Thoracic aorta endothelial cell (primary cell): ENCODE data around the gene NELFE. TPM values are rescaled to one million over a fixed set of nuclear protein-coding genes. Genes with fewer than 3 reads are reported as not detected.

Experiments
- small RNA-seq: library from RNA; depleted of rRNA; stranded (forward); fragments of <200 nt; gene quantifications from one replicate; pipeline ENCODE3, GENCODE V24; 2012
- total RNA-seq: library from RNA; depleted of rRNA; stranded (reverse); fragments of >200 nt; gene quantifications from 2 replicates; pipeline ENCODE4 v1.2.3, GENCODE V29; 2012

The NELFE gene, protein sequence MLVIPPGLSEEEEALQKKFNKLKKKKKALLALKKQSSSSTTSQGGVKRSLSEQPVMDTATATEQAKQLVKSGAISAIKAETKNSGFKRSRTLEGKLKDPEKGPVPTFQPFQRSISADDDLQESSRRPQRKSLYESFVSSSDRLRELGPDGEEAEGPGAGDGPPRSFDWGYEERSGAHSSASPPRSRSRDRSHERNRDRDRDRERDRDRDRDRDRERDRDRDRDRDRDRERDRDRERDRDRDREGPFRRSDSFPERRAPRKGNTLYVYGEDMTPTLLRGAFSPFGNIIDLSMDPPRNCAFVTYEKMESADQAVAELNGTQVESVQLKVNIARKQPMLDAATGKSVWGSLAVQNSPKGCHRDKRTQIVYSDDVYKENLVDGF
- total RNA-seq, result 99.7 and 101 TPM in 2 replicates

DNA sequence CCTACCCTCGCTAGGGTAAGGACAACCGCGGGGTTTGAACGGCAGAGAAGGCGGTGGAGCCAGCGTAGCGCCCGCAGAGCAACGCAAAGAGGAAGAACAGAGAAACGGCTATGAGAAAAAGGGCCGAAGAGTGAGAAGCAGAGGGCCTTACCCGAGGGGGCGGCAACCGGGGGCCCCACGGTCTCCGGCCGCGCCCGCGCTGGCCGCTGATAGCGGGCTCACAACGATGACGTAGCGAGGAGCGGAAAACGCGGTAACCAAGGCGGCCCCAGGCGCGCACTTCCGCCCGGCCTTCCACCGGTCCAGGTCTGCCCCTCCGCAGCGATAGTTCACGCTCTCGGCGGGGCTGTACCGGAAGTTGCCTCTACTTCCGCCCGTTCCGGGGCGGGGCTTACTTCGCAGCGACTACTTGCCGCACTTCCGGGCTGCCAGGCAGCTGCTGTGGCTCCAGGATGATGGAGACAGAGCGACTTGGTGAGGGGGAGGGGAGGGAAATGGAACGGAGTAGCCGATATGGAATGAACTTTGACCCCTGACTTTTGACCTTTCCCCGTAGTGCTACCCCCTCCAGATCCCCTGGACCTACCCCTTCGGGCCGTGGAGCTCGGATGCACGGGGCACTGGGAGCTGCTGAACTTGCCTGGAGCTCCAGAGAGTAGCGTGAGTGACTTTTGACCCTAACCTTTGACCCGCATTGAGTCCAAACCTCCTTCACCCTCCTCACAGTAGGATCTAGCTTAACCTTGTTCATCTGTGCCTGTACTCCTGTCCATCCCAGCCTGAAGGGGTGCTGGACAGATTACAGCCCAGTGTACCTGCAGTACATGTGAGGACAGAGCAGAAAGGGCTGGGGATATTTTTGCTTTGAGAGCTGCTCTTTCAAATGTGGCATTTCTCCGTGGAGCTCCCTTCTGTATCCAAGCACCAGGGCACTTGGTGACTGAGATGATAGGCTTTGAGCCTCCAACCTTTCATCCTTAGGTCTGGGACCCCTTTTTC is at the start of gene NELFE, which contains the start of gene SKIC2:
TSS of gene NELFE (minus strand) at position 231 of the 999 bp plus-strand sequence. CDS start 525 bp downstream, outside the sequence.
TSS of gene SKIC2 (plus strand) at position 435 of the 999 bp plus-strand sequence. CDS start at position 453, 18 bp downstream.

GRCh38 chr6:31981744-31982143 is 23.0 kb upstream of the NELFE start, which contains the start of gene C4A:
C4A (plus strand) TSS chr6:31982057; CDS start chr6:31982108, 51 bp downstream.

DNA sequence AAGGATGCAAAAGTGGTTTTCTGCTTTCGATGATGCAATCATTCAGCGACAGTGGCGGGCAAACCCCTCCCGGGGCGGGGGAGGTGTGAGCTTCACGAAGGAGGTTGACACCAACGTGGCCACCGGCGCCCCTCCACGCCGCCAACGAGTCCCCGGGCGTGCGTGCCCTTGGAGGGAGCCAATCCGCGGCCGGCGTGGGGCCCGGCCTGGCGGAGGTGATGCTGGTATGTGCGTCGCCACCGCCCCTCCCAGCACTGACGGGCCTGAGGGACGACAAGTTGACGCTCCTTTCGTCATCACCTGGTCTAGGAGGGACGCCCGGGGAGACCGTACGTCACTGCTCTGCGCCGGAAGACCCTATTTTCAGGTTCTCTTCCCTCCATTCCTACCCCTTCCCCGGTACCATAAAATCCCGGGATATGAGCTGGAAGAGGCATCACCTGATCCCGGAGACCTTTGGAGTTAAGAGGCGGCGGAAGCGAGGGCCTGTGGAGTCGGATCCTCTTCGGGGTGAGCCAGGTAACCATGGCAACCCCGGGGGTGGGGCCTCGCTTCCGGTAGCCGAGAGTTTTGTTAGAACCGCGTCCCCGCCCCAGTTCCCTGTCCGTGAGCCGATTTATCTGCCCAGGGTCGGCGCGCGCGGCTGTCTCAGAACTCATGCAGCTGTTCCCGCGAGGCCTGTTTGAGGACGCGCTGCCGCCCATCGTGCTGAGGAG is 13.4 kb upstream of the NELFE start, which contains the start of gene DXO:
TSS of gene DXO (minus strand) at position 146 of the 716 bp plus-strand sequence. CDS start 463 bp downstream, outside the sequence.

GRCh38 chr6:31945507-31946369 is 13.0 kb downstream of the NELFE start, which contains the start of gene CFB:
CFB (plus strand) TSS chr6:31946095; CDS start chr6:31946222, 127 bp downstream.

GRCh38 chr6:31927242-31927862 is 31.4 kb downstream of the NELFE start, which contains the start of gene C2:
C2 (plus strand) TSS chr6:31927717; CDS start chr6:31927753, 36 bp downstream.

Small RNAs within 50 kb of the gene (small RNA-seq; reads per million reads assigned to genes)
- gene AL645922.1, result not detected

Other genes starting within 250 kb of the NELFE start
- gene LY6G6D, start 243.6 kb downstream of the NELFE start, total RNA-seq, result not detected in 2 replicates
- gene LY6G6C, start 237.2 kb downstream of the NELFE start, total RNA-seq, result not detected in 2 replicates
- not detected in 2 replicates for gene MPIG6B, start 235.6 kb downstream of the NELFE start, total RNA-seq
- 35.2 and 44.4 TPM in 2 replicates for gene DDAH2, start 229.7 kb downstream of the NELFE start, total RNA-seq
- gene CLIC1, start 222.4 kb downstream of the NELFE start, total RNA-seq, result 650 and 798 TPM in 2 replicates
- gene MSH5, start 219.0 kb downstream of the NELFE start, total RNA-seq, result 18.6 and 30.9 TPM in 2 replicates
- gene SAPCD1, start 196.3 kb downstream of the NELFE start, total RNA-seq, result 0.66 and 1.6 TPM in 2 replicates
- 0.27 and 0.29 TPM in 2 replicates for gene VWA7, start 181.6 kb downstream of the NELFE start, total RNA-seq
- gene VARS1, start 163.2 kb downstream of the NELFE start, total RNA-seq, result 80.2 and 96.9 TPM in 2 replicates
- gene LSM2, start 152.0 kb downstream of the NELFE start, total RNA-seq, result 51.3 and 55.1 TPM in 2 replicates
- 0.40 and 0.57 TPM in 2 replicates for gene HSPA1L, start 143.7 kb downstream of the NELFE start, total RNA-seq
- 35.1 and 75.0 TPM in 2 replicates for gene HSPA1A, start 143.4 kb downstream of the NELFE start, total RNA-seq
- 26.1 and 97.3 TPM in 2 replicates for gene HSPA1B, start 131.2 kb downstream of the NELFE start, total RNA-seq
- 43.5 and 45.3 TPM in 2 replicates for gene NEU1, start 96.2 kb downstream of the NELFE start, total RNA-seq
- gene SLC44A4, start 80.0 kb downstream of the NELFE start, total RNA-seq, result 0.13 and 0.65 TPM in 2 replicates
- 34.0 and 40.5 TPM in 2 replicates for gene EHMT2, start 61.3 kb downstream of the NELFE start, total RNA-seq
- gene ZBTB12, start 56.9 kb downstream of the NELFE start, total RNA-seq, result 1.1 and 1.3 TPM in 2 replicates
- gene C2, start 31.3 kb downstream of the NELFE start, total RNA-seq, result not detected in 2 replicates
- 1.3 TPM in 2 replicates for gene CFB, start 12.9 kb downstream of the NELFE start, total RNA-seq
- 38.3 and 43.7 TPM in 2 replicates for gene SKIC2, start 204 bp upstream of the NELFE start, total RNA-seq
- 13.2 and 14.2 TPM in 2 replicates for gene DXO, start 13.2 kb upstream of the NELFE start, total RNA-seq
- 0.86 and 1.6 TPM in 2 replicates for gene C4A, start 23.1 kb upstream of the NELFE start, total RNA-seq
- 0.43 and 1.9 TPM in 2 replicates for gene C4B, start 55.8 kb upstream of the NELFE start, total RNA-seq
- not detected in 2 replicates for gene CYP21A2, start 79.4 kb upstream of the NELFE start, total RNA-seq
- gene TNXB, start 150.4 kb upstream of the NELFE start, total RNA-seq, result 0.13 and 2.1 TPM in 2 replicates
- gene ATF6B, start 169.3 kb upstream of the NELFE start, total RNA-seq, result 33.1 and 38.4 TPM in 2 replicates
- 5.2 and 6.7 TPM in 2 replicates for gene FKBPL, start 171.3 kb upstream of the NELFE start, total RNA-seq
- gene PRRT1, start 193.0 kb upstream of the NELFE start, total RNA-seq, result 0.14 TPM in 1 of 2 replicates, not detected in the other
- 32.7 and 42.2 TPM in 2 replicates for gene PPT2, start 195.2 kb upstream of the NELFE start, total RNA-seq
- gene EGFL8, start 205.6 kb upstream of the NELFE start, total RNA-seq, result 1.1 and 1.2 TPM in 2 replicates
- gene AGPAT1, start 217.1 kb upstream of the NELFE start, total RNA-seq, result 17.3 and 24.0 TPM in 2 replicates
- gene RNF5, start 219.4 kb upstream of the NELFE start, total RNA-seq, result 28.9 and 42.6 TPM in 2 replicates
- gene AGER, start 225.3 kb upstream of the NELFE start, total RNA-seq, result 0.27 and 0.36 TPM in 2 replicates
- gene PBX2, start 231.2 kb upstream of the NELFE start, total RNA-seq, result 41.5 and 43.2 TPM in 2 replicates
- gene GPSM3, start 233.7 kb upstream of the NELFE start, total RNA-seq, result 7.6 and 11.6 TPM in 2 replicates